MM.1S (cell line): Measurements from ENCODE around the gene TBL1Y.

Source experiments
- DNase-seq: peaks from one replicate; pipeline ENCODE4 v3.0.0-alpha.2; 2015
- H2AFZ ChIP-seq: fragments of 300-600 bp; sonication (generic); 2 replicates; pipeline ENCODE4 v1.6.0; 2016; ENCODE audit warnings: antibody characterized with exemption, low read length
- H3F3A ChIP-seq: fragments of 300-600 bp; sonication (generic); 2 replicates; pipeline ENCODE4 v1.6.1; 2016; ENCODE audit warnings: mild to moderate bottlenecking, antibody characterized with exemption, low read length, moderate library complexity, mixed read lengths; ENCODE audit not compliant: insufficient read depth
- H3K27ac ChIP-seq: fragments of 300-600 bp; sonication (generic); 2 replicates; pipeline ENCODE4 v1.5.1; 2016; ENCODE audit warnings: mild to moderate bottlenecking, low read length
- H3K27me3 ChIP-seq: fragments of 300-600 bp; sonication (generic); replicated peaks from 2 replicates; pipeline ENCODE4 v1.6.0; 2016; ENCODE audit warnings: low read length; ENCODE audit not compliant: insufficient read depth
- H3K36me3 ChIP-seq: fragments of 300-600 bp; sonication (generic); replicated peaks from 2 replicates; pipeline ENCODE4 v1.6.1; 2016; ENCODE audit warnings: mild to moderate bottlenecking, low read length, mixed read lengths; ENCODE audit not compliant: insufficient read depth
- H3K4me1 ChIP-seq: fragments of 300-600 bp; sonication (generic); 2 replicates; pipeline ENCODE4 v1.6.1; 2016; ENCODE audit warnings: low read length, mixed read lengths
- H3K4me2 ChIP-seq: fragments of 300-600 bp; sonication (generic); 2 replicates; pipeline ENCODE4 v1.6.0; 2016; ENCODE audit warnings: low read depth, low read length
- H3K4me3 ChIP-seq: fragments of 300-600 bp; sonication (generic); 2 replicates; pipeline ENCODE4 v1.5.1; 2016; ENCODE audit warnings: low read length, mixed read lengths
- H3K79me2 ChIP-seq: fragments of 300-600 bp; sonication (generic); 2 replicates; pipeline ENCODE4 v1.6.1; 2016; ENCODE audit warnings: mixed run types, low read length, mixed read lengths
- H3K9ac ChIP-seq: fragments of 300-600 bp; sonication (generic); 2 replicates; pipeline ENCODE4 v1.6.1; 2016; ENCODE audit warnings: low read length, mixed read lengths
- H3K9me2 ChIP-seq: fragments of 300-600 bp; sonication (generic); replicated peaks from 2 replicates; pipeline ENCODE4 v1.6.1; 2016; ENCODE audit warnings: mild to moderate bottlenecking, low read length, mixed read lengths; ENCODE audit not compliant: insufficient read depth
- H3K9me3 ChIP-seq: fragments of 300-600 bp; sonication (generic); replicated peaks from 2 replicates; pipeline ENCODE4 v1.6.1; 2016; ENCODE audit warnings: mild to moderate bottlenecking, low read length, mixed read lengths; ENCODE audit not compliant: insufficient read depth
- H4K20me1 ChIP-seq: fragments of 300-600 bp; sonication (generic); 2 replicates; pipeline ENCODE4 v1.6.1; 2016; ENCODE audit warnings: mild to moderate bottlenecking, low read length, moderate library complexity, mixed read lengths; ENCODE audit not compliant: insufficient read depth
- CTCF ChIP-seq: fragments of 300-600 bp; sonication (generic); IDR thresholded peaks from 2 replicates; pipeline ENCODE4 v1.5.1; 2016; ENCODE audit warnings: antibody characterized with exemption, low read length, mixed read lengths
- EZH2 ChIP-seq: fragments of 300-600 bp; sonication (generic); optimal IDR thresholded peaks from 2 replicates; pipeline ENCODE3; 2017; ENCODE audit warnings: low read depth, mild to moderate bottlenecking, antibody characterized with exemption, low read length, mixed read lengths
- EZH2phosphoT487 ChIP-seq: fragments of 300-600 bp; sonication (generic); IDR thresholded peaks from 2 replicates; pipeline ENCODE4 v1.6.1; 2018; ENCODE audit warnings: antibody characterized with exemption, low read length

The TBL1Y gene

GRCh38 chrY:6983221-6983620 is 72.7 kb downstream of the TBL1Y start:
- H2AFZ ChIP-seq = no peak overlapping the region
- H4K20me1 ChIP-seq = no peaks in the 10 kb centered on the region
- no peak for TF ChIP-seq CTCF
- TF ChIP-seq EZH2phosphoT487 = no peak
- no peak for TF ChIP-seq EZH2
- no peak overlapping the region for H3K4me2 ChIP-seq
- no peak for DNase-seq
- no peaks in the 10 kb centered on the region for H3K27me3 ChIP-seq
- H3F3A ChIP-seq = no peaks in the 10 kb centered on the region
- H3K79me2 ChIP-seq = no peaks in the 10 kb centered on the region
- no peak overlapping the region for H3K27ac ChIP-seq
- H3K9me3 ChIP-seq = no peaks in the 10 kb centered on the region
- H3K9ac ChIP-seq = no peak overlapping the region
- H3K4me3 ChIP-seq = no peak overlapping the region
- H3K36me3 ChIP-seq = no peaks in the 10 kb centered on the region
- H3K9me2 ChIP-seq = no peaks in the 10 kb centered on the region
- H3K4me1 ChIP-seq = no peaks in the 10 kb centered on the region

- no peak overlapping the region for H2AFZ ChIP-seq
- no peak overlapping the region for H3K4me3 ChIP-seq
- no peaks in the 10 kb centered on the region for H3K79me2 ChIP-seq
- no peaks in the 10 kb centered on the region for H3K27me3 ChIP-seq
- no peak overlapping the region for H3K9ac ChIP-seq
- H3K36me3 ChIP-seq = no peaks in the 10 kb centered on the region
- TF ChIP-seq CTCF = no peak
- TF ChIP-seq EZH2phosphoT487 = no peak
- no peak for TF ChIP-seq EZH2
- no peaks in the 10 kb centered on the region for H3K4me1 ChIP-seq
- H3K27ac ChIP-seq = no peak overlapping the region
- no peaks in the 10 kb centered on the region for H3K9me2 ChIP-seq
- H4K20me1 ChIP-seq = no peaks in the 10 kb centered on the region
- no peak for DNase-seq
- no peak overlapping the region for H3K4me2 ChIP-seq
- H3F3A ChIP-seq = no peaks in the 10 kb centered on the region
- H3K9me3 ChIP-seq = no peaks in the 10 kb centered on the region
Measured at GRCh38 chrY:6987811-6988210, 77.3 kb downstream of the TBL1Y start.

GRCh38 chrY:6989886-6990620 is 79.6 kb downstream of the TBL1Y start:
- H3K27ac ChIP-seq = no peak overlapping the region
- TF ChIP-seq CTCF (no peak), EZH2 (no peak), EZH2phosphoT487 (no peak)
- no peak for DNase-seq

More at GRCh38 chrY:6989886-6990620, 79.6 kb downstream of the TBL1Y start:
- no peak overlapping the region for H2AFZ ChIP-seq
- no peaks in the 10 kb centered on the region for H3K79me2 ChIP-seq
- no peaks in the 10 kb centered on the region for H3K9me2 ChIP-seq
- no peak overlapping the region for H3K4me3 ChIP-seq
- H4K20me1 ChIP-seq = no peaks in the 10 kb centered on the region
- H3K9ac ChIP-seq = no peak overlapping the region
- no peak overlapping the region for H3K4me2 ChIP-seq
- H3K9me3 ChIP-seq = no peaks in the 10 kb centered on the region
- H3K27me3 ChIP-seq = no peaks in the 10 kb centered on the region
- no peaks in the 10 kb centered on the region for H3F3A ChIP-seq
- H3K4me1 ChIP-seq = no peaks in the 10 kb centered on the region
- H3K36me3 ChIP-seq = no peaks in the 10 kb centered on the region
